Stomach (tissue), 4 donors: ENCODE measurements around the gene RNF4.

Experiments
- EP300 ChIP-seq: sonication (generic); formaldehyde crosslinking; IDR thresholded peaks from one replicate; pipeline ENCODE4 v1.6.1; 2017; ENCODE audit warnings: antibody characterized with exemption
- POLR2A ChIP-seq, 4 donors: fragments of 450-650 bp; IDR thresholded peaks; one replicate each; pipeline ENCODE4 v1.6.1; 2016; ENCODE audit warnings: antibody characterized with exemption in 4 of 4, control low read depth in 2 of 4, mild to moderate bottlenecking in 1 of 4, moderate library complexity in 1 of 4
- POLR2AphosphoS5 ChIP-seq, 3 donors: sonication (generic); formaldehyde crosslinking; IDR thresholded peaks; one replicate each; pipeline ENCODE4 v1.6.1; 2016; ENCODE audit warnings: antibody characterized with exemption in 3 of 3
- TF ChIP-seq, protein P1 (sequence below), 7 experiments: fragments of 450-650 bp in 4 of 7; fragments of 200-600 bp in 3 of 7; sonication (generic) in 3 of 7; IDR thresholded peaks; one replicate each; pipeline ENCODE4 v1.5.1; 2016 to 2019; ENCODE audit warnings: antibody characterized with exemption in 7 of 7, control low read depth in 2 of 7, mild to moderate bottlenecking in 1 of 7

DNA sequence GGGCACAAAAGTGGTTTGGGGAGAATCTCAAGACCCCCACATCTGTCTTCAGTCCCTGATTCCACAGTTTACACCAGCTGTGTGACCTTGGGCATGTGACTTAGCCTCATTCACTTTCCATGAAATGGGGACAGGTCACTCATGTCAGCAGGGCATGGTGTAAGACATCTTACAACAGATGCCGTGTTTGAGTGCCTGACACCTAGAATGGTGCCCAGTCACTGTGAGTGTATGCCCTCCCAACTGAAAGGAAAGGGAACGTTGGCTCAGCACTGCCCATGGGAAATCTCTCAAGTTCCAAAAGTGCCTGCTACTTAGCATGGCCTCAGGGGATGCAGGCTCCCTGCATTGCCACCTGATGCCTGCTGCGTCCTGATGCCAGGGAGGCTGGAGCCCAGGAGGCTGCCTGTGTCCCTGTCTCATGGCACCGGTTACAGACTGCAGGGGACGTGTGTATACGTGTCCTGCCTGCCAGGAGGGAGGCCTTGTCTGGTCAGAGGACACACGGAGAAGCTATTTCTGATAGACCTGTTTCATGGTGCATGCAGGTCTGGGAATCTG is 32.2 kb downstream of the RNF4 start:
- TF ChIP-seq EP300 (no peak), POLR2AphosphoS5 (IDR thresholded peaks at IDR 0.05) (no peak), POLR2A (IDR thresholded peaks at IDR 0.05) (no peak)
- TF ChIP-seq, protein P1, sequence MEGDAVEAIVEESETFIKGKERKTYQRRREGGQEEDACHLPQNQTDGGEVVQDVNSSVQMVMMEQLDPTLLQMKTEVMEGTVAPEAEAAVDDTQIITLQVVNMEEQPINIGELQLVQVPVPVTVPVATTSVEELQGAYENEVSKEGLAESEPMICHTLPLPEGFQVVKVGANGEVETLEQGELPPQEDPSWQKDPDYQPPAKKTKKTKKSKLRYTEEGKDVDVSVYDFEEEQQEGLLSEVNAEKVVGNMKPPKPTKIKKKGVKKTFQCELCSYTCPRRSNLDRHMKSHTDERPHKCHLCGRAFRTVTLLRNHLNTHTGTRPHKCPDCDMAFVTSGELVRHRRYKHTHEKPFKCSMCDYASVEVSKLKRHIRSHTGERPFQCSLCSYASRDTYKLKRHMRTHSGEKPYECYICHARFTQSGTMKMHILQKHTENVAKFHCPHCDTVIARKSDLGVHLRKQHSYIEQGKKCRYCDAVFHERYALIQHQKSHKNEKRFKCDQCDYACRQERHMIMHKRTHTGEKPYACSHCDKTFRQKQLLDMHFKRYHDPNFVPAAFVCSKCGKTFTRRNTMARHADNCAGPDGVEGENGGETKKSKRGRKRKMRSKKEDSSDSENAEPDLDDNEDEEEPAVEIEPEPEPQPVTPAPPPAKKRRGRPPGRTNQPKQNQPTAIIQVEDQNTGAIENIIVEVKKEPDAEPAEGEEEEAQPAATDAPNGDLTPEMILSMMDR (IDR thresholded peaks at IDR 0.05), result no peak
